Small intestine (tissue), 7 donors: ENCODE measurements around the gene CFAP46. TPM values are rescaled to one million over a fixed set of nuclear protein-coding genes. Genes with fewer than 3 reads are reported as not detected.

Experiments used
- DNase-seq, 2 donors: peaks; one replicate each; pipeline versions ENCODE4 v3.0.0 to v3.0.0-alpha.2; 2013
- FAIRE-seq: peaks from 2 replicates; lab custom pipeline; 2012; peaks lifted over from hg19 to GRCh38; lab: Jason Lieb, UNC
- H3K27ac ChIP-seq, 3 donors: one replicate each; pipeline ENCODE4 v1.5.1; 2013; ENCODE audit warnings: low read length in 2 of 3, mild to moderate bottlenecking in 2 of 3, control low read depth in 1 of 3, inconsistent platforms in 1 of 3, low read depth in 1 of 3, moderate library complexity in 1 of 3
- H3K27me3 ChIP-seq, 3 donors: one replicate each; pipeline ENCODE4 v1.6.1; 2013; ENCODE audit warnings: low read length in 3 of 3, inconsistent platforms in 1 of 3; ENCODE audit not compliant: control insufficient read depth in 3 of 3, insufficient read depth in 3 of 3
- H3K36me3 ChIP-seq, 3 donors: one replicate each; pipeline ENCODE4 v1.6.1; 2013; ENCODE audit warnings: low read length in 3 of 3, inconsistent platforms in 1 of 3, low read depth in 1 of 3, mild to moderate bottlenecking in 1 of 3, moderate library complexity in 1 of 3; ENCODE audit not compliant: control insufficient read depth in 3 of 3, insufficient read depth in 2 of 3
- H3K4me1 ChIP-seq, 3 donors: one replicate each; pipeline ENCODE4 v1.6.1; 2013; ENCODE audit warnings: low read length in 2 of 3, inconsistent platforms in 1 of 3, low read depth in 1 of 3, mild to moderate bottlenecking in 1 of 3, moderate library complexity in 1 of 3; ENCODE audit not compliant: control insufficient read depth in 3 of 3, insufficient read depth in 2 of 3
- H3K4me3 ChIP-seq, 3 donors: one replicate each; pipeline ENCODE4 v1.5.1; 2013; ENCODE audit warnings: low read length in 3 of 3, control low read depth in 1 of 3, inconsistent platforms in 1 of 3, low read depth in 1 of 3, mild to moderate bottlenecking in 1 of 3, moderate library complexity in 1 of 3
- H3K9me3 ChIP-seq, 2 donors: one replicate each; pipeline ENCODE4 v1.6.1; 2013; ENCODE audit warnings: low read depth in 1 of 2, low read length in 1 of 2; ENCODE audit not compliant: control insufficient read depth in 2 of 2, insufficient read depth in 1 of 2
- WGBS, 3 donors: extraction: QIAGEN DNeasy Blood & Tissue Kit; methylation state at CpG; one replicate each; pipeline ENCODE4 v1.1.7; 2013; 5-methylcytosine and 5-hydroxymethylcytosine counted together
- polyA plus RNA-seq, 4 donors: library from polyadenylated mRNA; stranded (reverse) in 3 of 4; unstranded in 1 of 4; fragments of 200-250 nt in 3 of 4; fragments of 120-200 nt in 1 of 4; gene quantifications; one replicate each; pipeline versions ENCODE4 v1.2.1 to v1.2.3, GENCODE V29; 2013
- donor health status: healthy with polysubstance abuse.
- donor health status: control.
- donor health status: control.
- donor health status: Bipolar disorder and iron deficiency.
- donor health status: healthy.

The CFAP46 gene
- polyA plus RNA-seq, 4 donors, result 0.27 to 0.43 TPM; not detected in 2

GRCh38 chr10:132884691-132885271 is 57.6 kb downstream of the CFAP46 start:
- no peak for DNase-seq

DNA sequence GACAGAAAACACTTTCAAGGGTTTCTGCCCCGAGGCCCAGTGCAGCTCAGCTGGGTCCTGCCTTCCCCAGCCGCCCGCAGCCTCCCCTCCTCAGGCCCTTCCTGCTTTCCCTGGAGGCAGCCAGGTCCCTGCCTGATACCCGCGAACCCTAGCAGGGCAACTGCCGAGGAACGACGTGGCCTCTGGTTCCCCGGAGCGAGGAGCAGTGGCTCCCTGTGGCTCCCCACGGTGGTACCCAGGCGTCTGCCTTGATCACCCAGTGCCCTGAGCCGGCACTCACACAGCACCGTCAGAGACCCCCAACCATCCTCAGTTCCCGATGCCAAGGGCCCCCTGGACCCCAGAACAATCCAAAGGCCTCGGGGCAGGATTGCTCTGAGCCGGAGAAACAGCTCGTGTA is 58.3 kb downstream of the CFAP46 start:
- no peak for DNase-seq
- no peak overlapping the region for H3K4me3 ChIP-seq
- FAIRE-seq, result no peak
- H3K36me3 ChIP-seq, result no peaks in the 10 kb centered on the region
- WGBS, 3 donors, result 69 to 72% (median 71%) methylated on average over 18 of the region's 18 CpGs
- no peaks in the 10 kb centered on the region for H3K9me3 ChIP-seq
- no peaks in the 10 kb centered on the region for H3K4me1 ChIP-seq
- peaks cover 0 to 5% (median 0%) of the 10 kb centered on the region in 3 donors for H3K27me3 ChIP-seq
- no peak overlapping the region for H3K27ac ChIP-seq

More at GRCh38 chr10:132884691-132885271, 57.6 kb downstream of the CFAP46 start:
- no peak for FAIRE-seq
- Histone ChIP-seq H3K27ac (no peak overlapping the region), H3K36me3 (no peaks in the 10 kb centered on the region), H3K27me3 (no peaks in the 10 kb centered on the region), H3K4me3 (no peak overlapping the region), H3K9me3 (no peaks in the 10 kb centered on the region), H3K4me1 (no peaks in the 10 kb centered on the region)
- WGBS, 3 donors, result 84 to 88% (median 87%) methylated on average over 26 to 28 of the region's 28 CpGs

GRCh38 chr10:132883391-132883881 is 58.9 kb downstream of the CFAP46 start:
- Histone ChIP-seq H3K4me3 (no peak overlapping the region), H3K9me3 (no peaks in the 10 kb centered on the region), H3K36me3 (no peaks in the 10 kb centered on the region), H3K27me3 (peaks cover 0 to 6% (median 0%) of the 10 kb centered on the region in 3 donors), H3K27ac (no peak overlapping the region), H3K4me1 (no peaks in the 10 kb centered on the region)
- DNase-seq (no peak), FAIRE-seq (no peak)
- WGBS, 3 donors, result 67 to 73% (median 71%) methylated on average over 20 of the region's 20 CpGs

- Histone ChIP-seq H3K27me3 (peaks cover 0 to 6% (median 0%) of the 10 kb centered on the region in 3 donors), H3K4me3 (no peak overlapping the region), H3K36me3 (no peaks in the 10 kb centered on the region), H3K27ac (no peak overlapping the region), H3K9me3 (no peaks in the 10 kb centered on the region), H3K4me1 (no peaks in the 10 kb centered on the region)
- no peak for DNase-seq
- WGBS, 3 donors, result 66 to 79% (median 72%) methylated on average over 18 of the region's 18 CpGs
- no peak for FAIRE-seq
Measured at GRCh38 chr10:132882069-132882951, 60.1 kb downstream of the CFAP46 start.

DNA sequence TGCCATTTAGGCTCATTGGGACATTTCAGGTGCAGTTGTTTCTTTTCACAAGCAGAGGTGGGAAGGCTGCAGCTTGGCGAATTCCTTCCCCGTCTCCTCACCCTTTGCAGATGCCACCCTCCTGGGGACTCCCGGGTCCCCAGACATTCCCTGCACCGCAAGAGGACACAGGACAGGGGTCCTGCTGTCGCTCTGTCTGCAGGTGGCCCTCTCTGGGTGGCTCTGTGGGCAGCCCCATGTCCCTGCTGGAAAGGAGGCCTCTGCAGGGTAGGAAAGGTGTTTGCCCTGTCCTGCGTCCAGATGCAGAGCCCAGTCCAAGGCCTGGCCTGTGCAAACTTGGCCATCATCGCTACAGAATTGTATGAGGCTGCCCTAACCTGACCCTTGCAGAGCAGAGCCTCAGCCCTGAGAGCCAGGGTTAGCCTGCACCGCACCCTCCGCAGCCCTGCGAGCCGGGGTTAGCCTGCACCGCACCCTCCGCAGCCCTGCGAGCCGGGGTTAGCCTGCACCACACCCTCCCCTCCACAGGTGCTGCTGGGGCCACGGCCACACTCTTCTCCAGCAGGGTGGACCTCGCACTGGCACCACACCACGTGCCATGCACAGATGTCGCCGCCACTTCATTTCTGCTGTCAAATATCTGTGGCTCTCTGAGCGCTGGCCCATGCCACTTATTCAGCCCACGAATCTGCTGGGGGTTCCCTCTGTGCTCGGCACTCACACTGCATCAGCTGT is 61.0 kb downstream of the CFAP46 start:
- Histone ChIP-seq H3K27ac (no peak overlapping the region), H3K27me3 (peaks cover 0 to 6% (median 0%) of the 10 kb centered on the region in 3 donors), H3K9me3 (no peaks in the 10 kb centered on the region), H3K36me3 (no peaks in the 10 kb centered on the region), H3K4me3 (no peak overlapping the region), H3K4me1 (no peaks in the 10 kb centered on the region)
- no peak for FAIRE-seq
- 83 to 88% (median 85%) methylated on average over 23 of the region's 23 CpGs for WGBS, 3 donors
- no peak for DNase-seq

GRCh38 chr10:132880128-132880981 is 62.0 kb downstream of the CFAP46 start:
- H3K9me3 ChIP-seq, result peaks cover 0 to 2% of the 10 kb centered on the region in 2 donors
- no peak for DNase-seq
- FAIRE-seq, result no peak
- peaks cover 0 to 6% (median 2%) of the 10 kb centered on the region in 3 donors for H3K27me3 ChIP-seq
- 84 to 88% (median 87%) methylated on average over 34 to 35 of the region's 35 CpGs for WGBS, 3 donors
- no peaks in the 10 kb centered on the region for H3K4me1 ChIP-seq
- no peak overlapping the region for H3K27ac ChIP-seq
- H3K4me3 ChIP-seq, result no peak overlapping the region
- no peaks in the 10 kb centered on the region for H3K36me3 ChIP-seq

DNA sequence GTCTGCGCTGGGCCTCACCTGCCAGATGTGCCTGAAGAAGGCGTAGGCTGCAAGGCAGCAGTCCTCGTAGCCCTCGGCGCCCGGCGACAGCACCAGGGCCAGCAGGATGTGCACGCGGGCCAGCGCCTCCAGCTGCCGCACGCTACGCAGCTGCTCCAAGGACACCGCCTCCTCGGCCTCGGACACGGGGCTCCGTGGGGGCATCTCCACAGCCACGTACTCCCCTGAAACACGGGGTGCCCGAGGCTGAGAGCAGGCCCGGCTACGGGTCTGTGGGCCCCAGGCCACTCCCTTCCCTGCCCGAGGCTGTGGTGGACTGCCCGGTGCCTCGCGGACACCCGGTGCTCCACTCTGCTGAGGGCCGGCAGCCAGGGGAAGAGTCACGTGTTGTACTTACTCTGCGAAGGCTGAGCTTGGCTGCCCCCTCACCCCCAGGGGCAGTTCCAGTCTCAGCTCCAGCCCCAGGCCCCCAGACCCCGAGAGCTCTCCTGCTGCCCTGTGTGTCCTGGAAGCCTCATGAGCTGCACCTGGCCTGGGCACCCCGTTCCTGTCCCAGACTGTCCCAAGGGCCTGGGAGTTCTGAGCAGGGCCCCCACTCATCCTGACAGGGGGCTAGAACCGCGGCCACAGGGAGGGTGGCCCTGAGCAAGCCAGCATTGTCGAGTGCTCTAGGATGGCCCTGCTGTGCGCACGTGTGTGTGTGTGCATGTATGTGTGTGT is 62.8 kb downstream of the CFAP46 start:
- WGBS, 3 donors, result 30 to 32% (median 32%) methylated on average over 33 to 38 of the region's 38 CpGs
- H3K27ac ChIP-seq, result no peak overlapping the region
- DNase-seq, result no peak
- no peak for FAIRE-seq
- H3K4me1 ChIP-seq, result no peaks in the 10 kb centered on the region
- H3K27me3 ChIP-seq, result peaks cover 0 to 6% (median 3%) of the 10 kb centered on the region in 3 donors
- H3K36me3 ChIP-seq, result no peaks in the 10 kb centered on the region
- H3K9me3 ChIP-seq, result peaks cover 0 to 3% of the 10 kb centered on the region in 2 donors
- no peak overlapping the region for H3K4me3 ChIP-seq
